Testis (tissue), 2 donors: ENCODE data around the gene LRMDA.

Source experiments
- CTCF ChIP-seq, 3 experiments: fragments of 450-650 bp in 2 of 3; fragments of 200-600 bp in 1 of 3; sonication (generic) in 1 of 3; IDR thresholded peaks; one replicate each; pipeline ENCODE4 v1.5.1; 2016 to 2019; ENCODE audit warnings: antibody characterized with exemption in 3 of 3, mild to moderate bottlenecking in 2 of 3, moderate library complexity in 1 of 3
- POLR2A ChIP-seq: fragments of 450-650 bp; IDR thresholded peaks from one replicate; pipeline ENCODE4 v1.6.1; 2017; ENCODE audit warnings: antibody characterized with exemption, mild to moderate bottlenecking, moderate library complexity

DNA sequence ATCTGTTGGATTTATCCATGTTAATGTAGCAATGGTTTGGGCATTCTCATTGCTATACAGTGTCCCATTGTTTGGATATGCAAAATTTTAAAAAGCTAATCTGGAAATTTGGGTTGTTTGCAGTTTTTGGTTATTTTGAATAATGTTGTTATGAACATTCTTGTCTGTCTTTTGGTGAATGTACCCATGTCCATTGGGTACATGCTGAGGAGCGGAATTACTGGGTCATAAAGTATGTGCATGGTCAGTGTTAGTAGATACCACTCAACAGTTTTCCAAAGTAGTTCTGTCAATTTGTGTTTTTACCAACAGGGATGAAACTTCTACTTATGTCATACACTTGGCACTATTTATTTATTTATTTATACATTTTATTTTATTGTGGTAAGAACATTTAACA, 153.9 kb downstream of the LRMDA start:
- no peak for TF ChIP-seq POLR2A
- TF ChIP-seq CTCF (IDR thresholded peaks at IDR 0.05): no peak
